K562 (cell line): ENCODE data around the gene SPSB1.

Experiments used
- EZH2 ChIP-seq: IDR thresholded peaks from 2 replicates; pipeline ENCODE4 v1.6.1; 2012; ENCODE audit warnings: low read depth, mild to moderate bottlenecking, inconsistent platforms, low read length, borderline replicate concordance
- MITF ChIP-seq: IDR thresholded peaks from 2 replicates; pipeline ENCODE4 v1.6.1; 2014; ENCODE audit warnings: antibody characterized with exemption
- MXI1 ChIP-seq: IDR thresholded peaks from 2 replicates; pipeline ENCODE4 v1.6.1; 2011; ENCODE audit warnings: low read depth, mild to moderate bottlenecking, improper control_type of control experiment, low read length
- POLR2A ChIP-seq: fragments of 450-650 bp; conservative IDR thresholded peaks from 2 replicates; pipeline ENCODE4 v1.6.1; 2016
- RFX5 ChIP-seq: IDR thresholded peaks from 2 replicates; pipeline ENCODE4 v1.6.1; 2011; ENCODE audit warnings: low read depth, mild to moderate bottlenecking, improper control_type of control experiment, low read length

- TF ChIP-seq POLR2A (no peak), MITF (no peak), EZH2 (no peak), MXI1 (no peak), RFX5 (no peak)
Observed at GRCh38 chr1:9376886-9377333, 84.2 kb downstream of the SPSB1 start.
